ENCODE measurements around the gene GAB1. TPM values are rescaled to one million over a fixed set of nuclear protein-coding genes. Genes with fewer than 3 reads are reported as not detected.

Gene GAB1
- total RNA-seq, 2 experiments from 2014 or later = 0.29 to 0.34 TPM

GRCh38 chr4:143441678-143442077 lies 105.0 kb downstream of the GAB1 start:
- ChIA-PET POLR2A (no interaction called here), CTCF (no interaction called here)

GRCh38 chr4:143443728-143444127 lies 107.1 kb downstream of the GAB1 start:
- ChIA-PET CTCF (no interaction called here), POLR2A (no interaction called here)

- POLR2A ChIA-PET = no interaction called here
- CTCF ChIA-PET = no interaction called here
These were observed 114.5 kb downstream of the GAB1 start for GRCh38 chr4:143451186-143451585.

GRCh38 chr4:143455211-143455610 lies 118.5 kb downstream of the GAB1 start:
- ChIA-PET POLR2A (no interaction called here), CTCF (no interaction called here)

- ChIA-PET POLR2A (no interaction called here), CTCF (no interaction called here)
These were observed 122.3 kb downstream of the GAB1 start for GRCh38 chr4:143458966-143459365.

- CTCF ChIA-PET = no interaction called here
- POLR2A ChIA-PET = no interaction called here
These were observed 136.9 kb downstream of the GAB1 start for GRCh38 chr4:143473334-143474126.

- ChIA-PET POLR2A (no interaction called here), CTCF (no interaction called here)
These were observed 140.8 kb downstream of the GAB1 start for GRCh38 chr4:143477487-143477886.

GRCh38 chr4:143481361-143481760 lies 144.7 kb downstream of the GAB1 start:
- CTCF ChIA-PET = no interaction called here
- POLR2A ChIA-PET = no interaction called here

- ChIA-PET CTCF (no interaction called here), POLR2A (no interaction called here)
These were observed 146.2 kb downstream of the GAB1 start for GRCh38 chr4:143482840-143483239.

- ChIA-PET CTCF (no interaction called here), POLR2A (no interaction called here)
These were observed 149.6 kb downstream of the GAB1 start for GRCh38 chr4:143486314-143486713.

GRCh38 chr4:143488687-143489086 lies 152.0 kb downstream of the GAB1 start:
- CTCF ChIA-PET = no interaction called here
- POLR2A ChIA-PET = interaction anchor here (0.5 kb wide), 1 partner anchor 1157 kb away, joined by 3 read pairs; no protein-coding TSS in a partner anchor

GRCh38 chr4:143489106-143489505 lies 152.4 kb downstream of the GAB1 start:
- POLR2A ChIA-PET = interaction anchor here (0.5 kb wide), 2 partner anchors 23 to 1158 kb away, joined by 3 read pairs; no protein-coding TSS in a partner anchor
- CTCF ChIA-PET = interaction anchor here (0.9 kb wide), 1 partner anchor 21 kb away, joined by 3 read pairs; no protein-coding TSS in a partner anchor

GRCh38 chr4:143498021-143498420 lies 161.3 kb downstream of the GAB1 start:
- ChIA-PET POLR2A (no interaction called here), CTCF (no interaction called here)

- CTCF ChIA-PET = no interaction called here
- POLR2A ChIA-PET = no interaction called here
These were observed 165.6 kb downstream of the GAB1 start for GRCh38 chr4:143502231-143502630.

GRCh38 chr4:143506031-143506430 lies 169.4 kb downstream of the GAB1 start:
- CTCF ChIA-PET = interaction anchor here (0.5 kb wide), 1 partner anchor 895 kb away, joined by 3 read pairs; no protein-coding TSS in a partner anchor

GRCh38 chr4:143511906-143512305 lies 175.2 kb downstream of the GAB1 start:
- POLR2A ChIA-PET = interaction anchor here (0.6 kb wide), 1 partner anchor 1834 kb away, joined by 3 read pairs; no protein-coding TSS in a partner anchor

More at GRCh38 chr4:143506031-143506430, 169.4 kb downstream of the GAB1 start:
- POLR2A ChIA-PET = no interaction called here

GRCh38 chr4:143512978-143513313 lies 176.3 kb downstream of the GAB1 start:
- ChIA-PET POLR2A (interaction anchor here (0.6 to 2.0 kb wide), 5 partner anchors 24 to 319 kb away, joined by 3 to 8 read pairs (median 5); no protein-coding TSS in a partner anchor), CTCF (interaction anchor here (0.6 kb wide), 2 partner anchors 23 to 331 kb away, joined by 3 read pairs; no protein-coding TSS in a partner anchor)

More at GRCh38 chr4:143511906-143512305, 175.2 kb downstream of the GAB1 start:
- CTCF ChIA-PET = interaction anchor here (1.1 kb wide), 1 partner anchor 47 kb away, joined by 3 read pairs; no protein-coding TSS in a partner anchor

- ChIA-PET CTCF (interaction anchor here (0.7 kb wide), 1 partner anchor 18 kb away, joined by 3 read pairs; no protein-coding TSS in a partner anchor), POLR2A (interaction anchor here (2.0 kb wide), 1 partner anchor 45 kb away, joined by 5 read pairs; no protein-coding TSS in a partner anchor)
These were observed 176.9 kb downstream of the GAB1 start, which contains the start of gene SMARCA5 for GRCh38 chr4:143513314-143514168. Gene SMARCA5, plus strand, starts transcription at chr4:143513702. Its CDS starts 223 bp downstream, at chr4:143513925.

- ChIA-PET POLR2A (interaction anchor here (2.0 kb wide), 1 partner anchor 44 kb away, joined by 5 read pairs; no protein-coding TSS in a partner anchor), CTCF (interaction anchor here (0.7 kb wide), 1 partner anchor 17 kb away, joined by 3 read pairs; no protein-coding TSS in a partner anchor)
These were observed 177.5 kb downstream of the GAB1 start for GRCh38 chr4:143514169-143514495.

- POLR2A ChIA-PET = interaction anchor here (2.0 kb wide), 1 partner anchor 44 kb away, joined by 5 read pairs; no protein-coding TSS in a partner anchor
- CTCF ChIA-PET = no interaction called here
These were observed 177.8 kb downstream of the GAB1 start for GRCh38 chr4:143514497-143514896.
